HCT116 (cell line): ENCODE data around the gene FAM83D. TPM values are rescaled to one million over a fixed set of nuclear protein-coding genes. Genes with fewer than 3 reads are reported as not detected.
A peak's percentile ranks its signal among the peaks of the same experiment; 100 is the strongest.

ENCODE experiments used
- ATAC-seq: fragments of 200-7000 bp; cut with Tn5 transposase; 2 replicates; pipeline ENCODE4 v1.9.1; 2020; ENCODE audit warnings: mild to moderate bottlenecking, moderate library complexity
- BruUV-seq: library from RNA; stranded (reverse); fragments of 400-500 nt; replicated peaks from 2 replicates; lab custom pipeline; 2021; lab: Mats Ljungman, UMichigan
- CTCF ChIA-PET: fragments of 300-600 bp; sonication (Branson Sonifier 250); formaldehyde crosslinking; loops from one replicate; lab custom pipeline; 2021; ENCODE audit warnings: antibody characterized with exemption; lab: Charles Lee
- POLR2A ChIA-PET: fragments of 300-600, 350-600 bp; sonication (Branson Sonifier 250); formaldehyde crosslinking; loops from one replicate; lab custom pipeline; 2021; ENCODE audit warnings: antibody characterized with exemption; lab: Charles Lee
- RAD21 ChIA-PET, 2 experiments: fragments of 300-600 bp; sonication (Branson Sonifier 250); formaldehyde crosslinking; loops; one replicate each; lab custom pipeline; 2023; ENCODE audit warnings: low total read pairs in 2 of 2; ENCODE audit not compliant: uncharacterized antibody in 2 of 2, unreplicated experiment in 2 of 2, low non-redundant PET in 1 of 2; lab: Charles Lee
- DNase-seq: peaks from one replicate; pipeline ENCODE4 v3.0.0-alpha.2; 2010; ENCODE audit warnings: low read depth, low spot score
- H2AFZ ChIP-seq: fragments of 200-600 bp; shearing (Covaris generic), sonication (generic); 2 replicates; pipeline ENCODE4 v1.6.1; 2017; ENCODE audit warnings: low read depth, mixed run types, mixed read lengths, antibody characterized with exemption, low read length; ENCODE audit not compliant: poor library complexity, severe bottlenecking
- H3K27ac ChIP-seq: 2 replicates; pipeline ENCODE4 v1.5.1; 2012; ENCODE audit warnings: low read depth, low read length
- H3K27me3 ChIP-seq: fragments of 200-600 bp; sonication (generic); 2 replicates; pipeline ENCODE4 v1.6.1; 2016; ENCODE audit warnings: mixed run types, low read length, mixed read lengths; ENCODE audit not compliant: insufficient read depth
- H3K36me3 ChIP-seq, 2 experiments: fragments of 200-500 bp in 1 of 2; fragments of 200-600 bp in 1 of 2; sonication (Bioruptor generic) in 1 of 2; sonication (generic) in 1 of 2; 2 replicates each; pipeline versions ENCODE4 v1.5.1 to v1.6.1; 2014 to 2016; ENCODE audit warnings: low read length in 2 of 2, inconsistent platforms in 1 of 2, mixed read lengths in 1 of 2, mixed run types in 1 of 2; ENCODE audit not compliant: insufficient read depth in 2 of 2, control insufficient read depth in 1 of 2
- H3K4me1 ChIP-seq, 2 experiments: fragments of 200-600 bp in 1 of 2; sonication (generic) in 1 of 2; 2 replicates each; pipeline versions ENCODE4 v1.5.1 to v1.6.1; 2012 to 2017; ENCODE audit warnings: low read length in 2 of 2, inconsistent platforms in 1 of 2, mild to moderate bottlenecking in 1 of 2, mixed read lengths in 1 of 2, mixed run types in 1 of 2, moderate library complexity in 1 of 2; ENCODE audit not compliant: insufficient read depth in 2 of 2, control insufficient read depth in 1 of 2
- H3K4me2 ChIP-seq: fragments of 200-600 bp; sonication (generic); 2 replicates; pipeline ENCODE4 v1.6.1; 2017; ENCODE audit warnings: mixed run types, low read length, mixed read lengths
- H3K4me3 ChIP-seq, 2 experiments: fragments of 200-600 bp in 1 of 2; sonication (generic) in 1 of 2; replicated peaks in 1 of 2; 2 replicates each; pipeline ENCODE4 v1.5.1; 2011 to 2016; ENCODE audit warnings: low read length in 2 of 2, control low read depth in 1 of 2, low read depth in 1 of 2, mild to moderate bottlenecking in 1 of 2, mixed read lengths in 1 of 2, mixed run types in 1 of 2
- H3K79me2 ChIP-seq: fragments of 200-600 bp; sonication (generic); 2 replicates; pipeline ENCODE4 v1.6.1; 2017; ENCODE audit warnings: mild to moderate bottlenecking, mixed run types, low read length, moderate library complexity, mixed read lengths; ENCODE audit not compliant: insufficient read depth
- H3K9ac ChIP-seq: fragments of 200-600 bp; sonication (generic); 2 replicates; pipeline ENCODE4 v1.6.1; 2016; ENCODE audit warnings: low read length, mixed read lengths
- H3K9me2 ChIP-seq: fragments of 200-600 bp; sonication (generic), shearing (Covaris generic); 2 replicates; pipeline ENCODE4 v1.6.1; 2017; ENCODE audit warnings: mixed run types, mild to moderate bottlenecking, moderate library complexity; ENCODE audit not compliant: insufficient read depth
- H3K9me3 ChIP-seq, 2 experiments: fragments of 200-500 bp in 1 of 2; fragments of 200-600 bp in 1 of 2; sonication (Bioruptor generic) in 1 of 2; sonication (generic) in 1 of 2; 2 replicates each; pipeline ENCODE4 v1.6.1; 2014 to 2017; ENCODE audit warnings: low read length in 2 of 2, mixed read lengths in 2 of 2, inconsistent platforms in 1 of 2, low read depth in 1 of 2, mild to moderate bottlenecking in 1 of 2, mixed run types in 1 of 2, moderate library complexity in 1 of 2; ENCODE audit not compliant: control insufficient read depth in 1 of 2, insufficient read depth in 1 of 2
- H4K20me1 ChIP-seq: fragments of 200-600 bp; sonication (generic), shearing (Covaris generic); 2 replicates; pipeline ENCODE4 v1.6.1; 2017; ENCODE audit warnings: mixed run types, mild to moderate bottlenecking, moderate library complexity; ENCODE audit not compliant: insufficient read depth
- CEBPB ChIP-seq: IDR thresholded peaks from 2 replicates; pipeline ENCODE4 v1.6.1; 2012; ENCODE audit warnings: low read depth
- ELF1 ChIP-seq: IDR thresholded peaks from 2 replicates; pipeline ENCODE4 v1.6.1; 2012; ENCODE audit warnings: low read depth, borderline replicate concordance
- FOSL1 ChIP-seq: IDR thresholded peaks from 2 replicates; pipeline ENCODE4 v1.6.1; 2012; ENCODE audit warnings: low read depth
- MAX ChIP-seq: IDR thresholded peaks from 2 replicates; pipeline ENCODE4 v1.6.1; 2012
- TCF7L2 ChIP-seq: IDR thresholded peaks from 2 replicates; pipeline ENCODE4 v1.7.0; 2011; ENCODE audit warnings: borderline replicate concordance, inconsistent platforms; ENCODE audit not compliant: insufficient read depth, insufficient read length; ENCODE audit errors: extremely low read depth
- intact Hi-C: fragments of 100-400 bp; cut with micrococcal nuclease; formaldehyde crosslinking; loops from 2 replicates; pipeline ENCODE4 v1.10.0; 2022
- total RNA-seq: library from RNA; stranded (reverse); gene quantifications from one replicate; pipeline ENCODE4 v1.2.1, GENCODE V29; 2021; ENCODE audit not compliant: unreplicated experiment
- TF ChIP-seq, protein P1 (sequence below), 3 experiments: fragments of 200-600 bp in 1 of 3; sonication (generic) in 1 of 3; IDR thresholded peaks in 2 of 3; conservative IDR thresholded peaks in 1 of 3; 2 replicates each; pipeline ENCODE4 v1.5.1; 2012 to 2017; ENCODE audit warnings: low read depth in 2 of 3, low read length in 2 of 3, antibody characterized with exemption in 1 of 3, borderline replicate concordance in 1 of 3, control low read depth in 1 of 3, mild to moderate bottlenecking in 1 of 3, mixed read lengths in 1 of 3, mixed run types in 1 of 3, moderate library complexity in 1 of 3; ENCODE audit not compliant: insufficient read depth in 1 of 3
- TF ChIP-seq, protein P2 (sequence below): IDR thresholded peaks from 2 replicates; pipeline ENCODE4 v1.6.1; 2012; ENCODE audit warnings: low read depth

The FAM83D gene
- total RNA-seq, 1 experiment from 2014 or later, result 51.1 TPM

DNA sequence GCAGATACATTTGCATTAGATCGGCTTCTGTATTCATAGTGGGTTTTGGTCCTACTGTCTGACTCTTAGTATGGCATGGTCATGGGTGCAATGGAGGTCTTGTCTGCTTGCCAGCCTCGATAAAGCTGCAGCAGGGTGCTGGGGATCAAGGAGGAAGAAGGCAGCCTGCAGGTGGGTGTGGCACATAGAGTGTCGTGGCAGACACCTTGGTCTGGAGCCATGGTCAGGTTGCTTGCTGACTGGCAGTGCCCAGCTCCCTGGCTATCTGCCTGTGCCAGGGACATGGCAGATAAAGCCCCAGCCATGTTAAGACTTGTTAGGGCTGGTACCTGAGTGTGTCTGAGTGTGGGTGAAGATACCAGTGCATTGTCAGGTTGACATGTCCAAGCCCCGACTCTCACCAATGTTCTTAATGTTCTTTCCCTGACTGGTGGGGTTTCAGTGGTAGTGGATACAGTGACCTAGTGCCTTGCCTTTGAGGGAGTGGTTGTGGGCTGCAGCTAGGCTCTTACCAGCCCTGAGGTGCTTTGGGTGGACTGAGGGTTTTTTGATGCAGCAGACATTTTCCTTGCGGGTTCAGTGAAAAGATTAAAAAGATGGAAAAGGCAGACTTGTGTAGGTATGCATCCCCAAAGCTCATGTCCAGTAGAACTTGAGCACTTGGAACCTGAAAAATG lies 1.8 kb downstream of the FAM83D start:
- Histone ChIP-seq H2AFZ (no peak overlapping the region), H3K9ac (peak overlapping the region; percentile 97), H4K20me1 (0 out of 2 replicates have a peak, but pooled peaks cover 4% of the 10 kb centered on the region), H3K36me3 (peaks cover 3 to 9% of the 10 kb centered on the region in 2 experiments; a peak in 2 of 4 replicates), H3K79me2 (peaks cover 68% of the 10 kb centered on the region), H3K4me2 (peak overlapping the region; percentile 81), H3K9me3 (no peaks in the 10 kb centered on the region), H3K27me3 (no peaks in the 10 kb centered on the region), H3K4me1 (peaks cover 8 to 31% of the 10 kb centered on the region in 2 experiments), H3K4me3 (peak overlapping the region; percentile 93 to 94), H3K27ac (no peak overlapping the region; the same call in 1 of the 2 replicates), H3K9me2 (no peaks in the 10 kb centered on the region)
- BruUV-seq, result TSS peak; percentile 42
- ChIA-PET POLR2A (interaction anchor here (0.6 to 1.4 kb wide), 2 partner anchors 33 to 34 kb away, joined by 3 to 5 read pairs; partner anchors contain the start of gene DHX35), CTCF (interaction anchor here (1.1 kb wide), 1 partner anchor 8 kb away, joined by 3 read pairs; no protein-coding TSS in a partner anchor), RAD21 (no interaction called here)
- no peak for DNase-seq
- no peak for TF ChIP-seq FOSL1
- no peak for TF ChIP-seq CEBPB
- TF ChIP-seq MAX, result no peak
- TF ChIP-seq, protein P1, sequence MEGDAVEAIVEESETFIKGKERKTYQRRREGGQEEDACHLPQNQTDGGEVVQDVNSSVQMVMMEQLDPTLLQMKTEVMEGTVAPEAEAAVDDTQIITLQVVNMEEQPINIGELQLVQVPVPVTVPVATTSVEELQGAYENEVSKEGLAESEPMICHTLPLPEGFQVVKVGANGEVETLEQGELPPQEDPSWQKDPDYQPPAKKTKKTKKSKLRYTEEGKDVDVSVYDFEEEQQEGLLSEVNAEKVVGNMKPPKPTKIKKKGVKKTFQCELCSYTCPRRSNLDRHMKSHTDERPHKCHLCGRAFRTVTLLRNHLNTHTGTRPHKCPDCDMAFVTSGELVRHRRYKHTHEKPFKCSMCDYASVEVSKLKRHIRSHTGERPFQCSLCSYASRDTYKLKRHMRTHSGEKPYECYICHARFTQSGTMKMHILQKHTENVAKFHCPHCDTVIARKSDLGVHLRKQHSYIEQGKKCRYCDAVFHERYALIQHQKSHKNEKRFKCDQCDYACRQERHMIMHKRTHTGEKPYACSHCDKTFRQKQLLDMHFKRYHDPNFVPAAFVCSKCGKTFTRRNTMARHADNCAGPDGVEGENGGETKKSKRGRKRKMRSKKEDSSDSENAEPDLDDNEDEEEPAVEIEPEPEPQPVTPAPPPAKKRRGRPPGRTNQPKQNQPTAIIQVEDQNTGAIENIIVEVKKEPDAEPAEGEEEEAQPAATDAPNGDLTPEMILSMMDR (IDR thresholded peaks at IDR 0.05 in 2 of 3, conservative IDR thresholded peaks at IDR 0.05 in 1 of 3; ENCODE audit: borderline replicate concordance in 1 of 3, insufficient read depth in 1 of 3, low read depth in 2 of 3, low read length in 2 of 3), result no peak
- TF ChIP-seq TCF7L2, result no peak
- TF ChIP-seq ELF1, result no peak
- TF ChIP-seq, protein P2, sequence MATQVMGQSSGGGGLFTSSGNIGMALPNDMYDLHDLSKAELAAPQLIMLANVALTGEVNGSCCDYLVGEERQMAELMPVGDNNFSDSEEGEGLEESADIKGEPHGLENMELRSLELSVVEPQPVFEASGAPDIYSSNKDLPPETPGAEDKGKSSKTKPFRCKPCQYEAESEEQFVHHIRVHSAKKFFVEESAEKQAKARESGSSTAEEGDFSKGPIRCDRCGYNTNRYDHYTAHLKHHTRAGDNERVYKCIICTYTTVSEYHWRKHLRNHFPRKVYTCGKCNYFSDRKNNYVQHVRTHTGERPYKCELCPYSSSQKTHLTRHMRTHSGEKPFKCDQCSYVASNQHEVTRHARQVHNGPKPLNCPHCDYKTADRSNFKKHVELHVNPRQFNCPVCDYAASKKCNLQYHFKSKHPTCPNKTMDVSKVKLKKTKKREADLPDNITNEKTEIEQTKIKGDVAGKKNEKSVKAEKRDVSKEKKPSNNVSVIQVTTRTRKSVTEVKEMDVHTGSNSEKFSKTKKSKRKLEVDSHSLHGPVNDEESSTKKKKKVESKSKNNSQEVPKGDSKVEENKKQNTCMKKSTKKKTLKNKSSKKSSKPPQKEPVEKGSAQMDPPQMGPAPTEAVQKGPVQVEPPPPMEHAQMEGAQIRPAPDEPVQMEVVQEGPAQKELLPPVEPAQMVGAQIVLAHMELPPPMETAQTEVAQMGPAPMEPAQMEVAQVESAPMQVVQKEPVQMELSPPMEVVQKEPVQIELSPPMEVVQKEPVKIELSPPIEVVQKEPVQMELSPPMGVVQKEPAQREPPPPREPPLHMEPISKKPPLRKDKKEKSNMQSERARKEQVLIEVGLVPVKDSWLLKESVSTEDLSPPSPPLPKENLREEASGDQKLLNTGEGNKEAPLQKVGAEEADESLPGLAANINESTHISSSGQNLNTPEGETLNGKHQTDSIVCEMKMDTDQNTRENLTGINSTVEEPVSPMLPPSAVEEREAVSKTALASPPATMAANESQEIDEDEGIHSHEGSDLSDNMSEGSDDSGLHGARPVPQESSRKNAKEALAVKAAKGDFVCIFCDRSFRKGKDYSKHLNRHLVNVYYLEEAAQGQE, result no peak
- intact Hi-C loops, result no loop called here
- ATAC-seq, result no peak
